K562 (cell line): ENCODE measurements around the gene FGD6. TPM values are rescaled to one million over a fixed set of nuclear protein-coding genes. Genes with fewer than 3 reads are reported as not detected.
A peak's percentile ranks its signal among the peaks of the same experiment; 100 is the strongest.
"Not testable (repeated sequence)": the region's sequence is repeated elsewhere in the genome, so short reads cannot be mapped to it uniquely, and the experiment has no call there.

Experiments used
- ATAC-seq: fragments of 200-7000 bp; cut with Tn5 transposase; 3 replicates; pipeline ENCODE4 v1.9.1; 2020; ENCODE audit warnings: moderate library complexity
- BruUV-seq: library from RNA; stranded (reverse); fragments of 400-500 nt; replicated peaks from 2 replicates; lab custom pipeline; 2021; lab: Mats Ljungman, UMichigan
- CTCF ChIA-PET: fragments of 300-600 bp; formaldehyde crosslinking; extraction: SDS; loops from one replicate; lab custom pipeline; 2021; ENCODE audit warnings: low intra/inter-chr PET ratio; lab: Yijun Ruan, JAX
- POLR2A ChIA-PET: fragments of 300-600, 350-650 bp; sonication (Branson Sonifier 250); formaldehyde crosslinking; extraction: SDS; loops from one replicate; lab custom pipeline; 2021; ENCODE audit warnings: antibody characterized with exemption, inconsistent platforms; lab: Yijun Ruan, JAX
- DNase-seq, 4 experiments: peaks; one replicate each; pipeline versions ENCODE4 v3.0.0 to v3.0.0-alpha.2; 2011 to 2018; ENCODE audit warnings: low spot score in 3 of 4, mixed read lengths in 3 of 4; ENCODE audit errors: extremely low read depth in 1 of 4
- FAIRE-seq: peaks from 2 replicates; lab custom pipeline; 2011; peaks lifted over from hg19 to GRCh38; lab: Jason Lieb, UNC
- H2AFZ ChIP-seq: 2 replicates; pipeline ENCODE4 v1.6.0; 2011; ENCODE audit warnings: low read depth, low read length, control low read depth, inconsistent platforms
- H3K27ac ChIP-seq: fragments of 200-600 bp; 3 replicates; pipeline ENCODE4 v1.8.0; 2011; ENCODE audit warnings: low read depth, mild to moderate bottlenecking, control low read depth, inconsistent platforms, low read length, moderate library complexity, mixed read lengths; ENCODE audit errors: extremely low read depth
- H3K27me3 ChIP-seq, 2 experiments: fragments of 300-600 bp in 1 of 2; 2 replicates in 1 of 2; 3 replicates in 1 of 2; pipeline versions ENCODE4 v1.6.0 to v1.8.0; 2011; ENCODE audit warnings: inconsistent platforms in 2 of 2, low read length in 2 of 2, mild to moderate bottlenecking in 1 of 2, mixed read lengths in 1 of 2, moderate library complexity in 1 of 2; ENCODE audit not compliant: control insufficient read depth in 2 of 2, insufficient read depth in 2 of 2
- H3K36me3 ChIP-seq: fragments of 300-600 bp; 3 replicates; pipeline ENCODE4 v1.8.0; 2011; ENCODE audit warnings: mild to moderate bottlenecking, low read length, inconsistent platforms; ENCODE audit not compliant: control insufficient read depth, insufficient read depth
- H3K4me1 ChIP-seq, 2 experiments: fragments of 200-600 bp in 1 of 2; replicated peaks in 1 of 2; 2 replicates in 1 of 2; 3 replicates in 1 of 2; pipeline versions ENCODE4 v1.5.1 to v1.8.0; 2011; ENCODE audit warnings: inconsistent platforms in 2 of 2, low read length in 2 of 2, mild to moderate bottlenecking in 1 of 2, mixed read lengths in 1 of 2, moderate library complexity in 1 of 2; ENCODE audit not compliant: control insufficient read depth in 2 of 2, insufficient read depth in 2 of 2
- H3K4me2 ChIP-seq: 2 replicates; pipeline ENCODE4 v1.6.1; 2011; ENCODE audit warnings: low read length, control low read depth, inconsistent platforms, mixed read lengths; ENCODE audit not compliant: insufficient read depth
- H3K4me3 ChIP-seq: fragments of 200-600 bp; sonication (generic), shearing (Covaris generic); 2 replicates; pipeline ENCODE4 v1.5.1; 2016; ENCODE audit warnings: control low read depth, inconsistent platforms
- H3K79me2 ChIP-seq: fragments of 200-600 bp; 3 replicates; pipeline ENCODE4 v1.8.0; 2011; ENCODE audit warnings: low read length, inconsistent platforms; ENCODE audit not compliant: control insufficient read depth, insufficient read depth
- H3K9ac ChIP-seq, 2 experiments: 2 replicates each; pipeline versions ENCODE4 v1.6.0 to v1.6.1; 2011; ENCODE audit warnings: low read depth in 2 of 2, low read length in 2 of 2, control low read depth in 1 of 2, inconsistent platforms in 1 of 2, mild to moderate bottlenecking in 1 of 2, mixed read lengths in 1 of 2; ENCODE audit not compliant: insufficient read depth in 1 of 2
- H3K9me1 ChIP-seq: one replicate; pipeline ENCODE4 v1.6.0; 2011; ENCODE audit warnings: inconsistent platforms, mild to moderate bottlenecking, low read length, moderate library complexity; ENCODE audit not compliant: control insufficient read depth, insufficient read depth
- H3K9me3 ChIP-seq: replicated peaks from 2 replicates; pipeline ENCODE4 v1.5.1; 2011; ENCODE audit warnings: low read depth, low read length, inconsistent platforms; ENCODE audit not compliant: control insufficient read depth, insufficient read depth
- H4K20me1 ChIP-seq: replicated peaks from 2 replicates; pipeline ENCODE4 v1.6.1; 2011; ENCODE audit warnings: low read length, inconsistent platforms, mixed read lengths; ENCODE audit not compliant: control insufficient read depth, insufficient read depth
- ETV1 ChIP-seq: fragments of 450-650 bp; conservative IDR thresholded peaks from 2 replicates; pipeline ENCODE4 v1.6.1; 2016; ENCODE audit warnings: missing genetic modification characterization, control low read depth, low read depth, missing compliant biosample characterization
- MIER1 ChIP-seq: fragments of 450-650 bp; IDR thresholded peaks from 2 replicates; pipeline ENCODE4 v1.6.1; 2016; ENCODE audit warnings: antibody characterized with exemption, mild to moderate bottlenecking, low read depth
- ZNF512 ChIP-seq: IDR thresholded peaks from 2 replicates; pipeline ENCODE4 v1.6.1; 2016; ENCODE audit warnings: missing genetic modification characterization, missing compliant biosample characterization
- WGBS: fragments of 100-300 bp; shearing (Covaris generic); methylation state at CpG from one replicate; pipeline ENCODE4 v1.1.6; 2016; ENCODE audit warnings: low coverage, mixed read lengths; ENCODE audit not compliant: insufficient coverage; ENCODE audit errors: missing lambda C conversion rate; 5-methylcytosine and 5-hydroxymethylcytosine counted together
- in situ Hi-C: fragments of 300-500 bp; cut with MboI; formaldehyde crosslinking; loops from 4 replicates; pipeline ENCODE4 v1.15.0; 2018; ENCODE audit warnings: inconsistent platforms, mixed read lengths
- intact Hi-C: fragments of 100-400 bp; cut with micrococcal nuclease; formaldehyde crosslinking; loops from 2 replicates; pipeline ENCODE4 v1.14.2; 2022
- polyA plus RNA-seq, 8 experiments: library from polyadenylated mRNA; depleted of rRNA in 4 of 8; stranded (reverse) in 5 of 8; unstranded in 3 of 8; fragments of >200 nt; fragmentation: Nextera tagmentation in 2 of 8; fragmentation: Illumina TruSeq in 1 of 8; extraction: Ambion mirVana in 2 of 8; extraction: Trizol in 1 of 8; gene quantifications; 2 replicates each; pipeline versions ENCODE4 v1.2.1 to v1.2.3, GENCODE V29; 2011 to 2014; ENCODE audit warnings: inconsistent platforms in 1 of 8, missing spikeins in 1 of 8
- total RNA-seq, 7 experiments: library from RNA; depleted of rRNA in 6 of 7; stranded (reverse); fragments of >200 nt in 6 of 7; fragmentation: Illumina TruSeq in 2 of 7; extraction: Trizol in 2 of 7; gene quantifications; 2 replicates each; pipeline versions ENCODE4 v1.2.1 to v1.2.3, GENCODE V29; 2011 to 2021; ENCODE audit warnings: low replicate concordance in 1 of 7

FGD6 gene
- total and polyA plus RNA-seq, 9 of the 15 experiments (the other 6 are each of a cell fraction or from before 2014, with no cell fraction given): 1.5 to 11.1 (median 5.8) TPM

DNA sequence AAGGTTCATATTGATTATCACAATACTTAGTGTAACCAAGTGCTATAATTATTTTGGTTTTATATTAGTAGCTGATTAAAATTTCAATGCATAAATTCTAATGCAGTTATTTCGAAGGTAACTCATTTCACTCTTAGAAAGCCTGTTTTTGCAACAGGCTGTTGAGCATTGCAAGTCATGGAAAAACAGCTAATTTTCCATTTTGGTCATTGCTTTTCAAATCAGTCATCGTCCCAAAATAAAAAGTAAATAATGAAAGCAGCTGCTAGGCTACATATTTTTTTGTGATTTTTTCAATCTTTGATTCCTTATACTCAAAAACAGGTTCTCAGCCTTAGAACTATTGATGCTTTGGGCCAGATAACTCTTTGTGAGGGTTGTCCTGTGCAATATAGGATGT, 23.3 kb upstream of the FGD6 start:
- in situ Hi-C loops: no loop called here
- DNase-seq (no peak), ATAC-seq (no peak), FAIRE-seq (no peak)
- Histone ChIP-seq H3K36me3 (peaks cover 13% of the 10 kb centered on the region), H2AFZ (no peak overlapping the region), H3K4me3 (no peak overlapping the region), H4K20me1 (no peaks in the 10 kb centered on the region), H3K79me2 (peaks cover 43% of the 10 kb centered on the region), H3K9me3 (no peaks in the 10 kb centered on the region), H3K27me3 (no peaks in the 10 kb centered on the region), H3K27ac (no peak overlapping the region), H3K4me1 (peaks cover 3% of the 10 kb centered on the region in 2 experiments; a peak in 3 of 5 replicates), H3K4me2 (no peak overlapping the region), H3K9me1 (no peaks in the 10 kb centered on the region), H3K9ac (no peak overlapping the region)
- ChIA-PET POLR2A (interaction anchor here (0.9 to 2.1 kb wide), 3 partner anchors 12 to 29 kb away, joined by 3 to 4 read pairs (median 4); no protein-coding TSS in a partner anchor), CTCF (no interaction called here)
- WGBS: 79% methylated on average over 2 of the region's 2 CpGs
- TF ChIP-seq ETV1 (no peak), MIER1 (no peak)
- intact Hi-C loops: no loop called here
- no TSS peak for BruUV-seq

DNA sequence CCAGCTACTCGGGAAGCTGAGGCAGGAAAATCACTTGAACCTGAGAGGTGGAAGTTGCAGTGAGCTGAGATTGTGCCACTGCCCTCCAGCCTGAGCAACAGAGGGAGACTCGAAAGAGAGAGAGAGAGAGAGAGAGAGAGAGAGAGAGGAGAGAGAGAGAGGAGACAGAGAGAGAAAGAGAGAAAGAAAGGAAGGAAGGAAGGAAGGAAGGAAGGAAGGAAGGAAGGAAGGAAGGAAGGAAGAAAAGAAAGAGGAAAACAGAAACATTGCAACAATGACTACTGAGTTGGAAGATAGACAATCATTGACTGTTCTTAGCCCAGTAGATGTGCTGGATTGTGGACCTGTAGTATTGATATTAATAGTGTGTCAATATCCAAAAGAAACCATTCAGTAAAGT, 22.6 kb upstream of the FGD6 start:
- H3K27me3 ChIP-seq, H3K27ac ChIP-seq, H3K4me3 ChIP-seq, in situ Hi-C loops, ATAC-seq, H3K9me3 ChIP-seq, H3K9ac ChIP-seq, H3K4me1 ChIP-seq, CTCF ChIA-PET, intact Hi-C loops, H4K20me1 ChIP-seq, DNase-seq, H3K36me3 ChIP-seq, H2AFZ ChIP-seq, H3K4me2 ChIP-seq, H3K9me1 ChIP-seq, FAIRE-seq, BruUV-seq: not testable (repeated sequence)
- WGBS: 23% methylated on average over 2 of the region's 2 CpGs
- POLR2A ChIA-PET: interaction anchor here (0.9 to 2.1 kb wide), 4 partner anchors 11 to 30 kb away, joined by 3 to 4 read pairs (median 4); partner anchors contain the start of genes FGD6 and VEZT
- 0 out of 2 replicates have a peak, but pooled peaks have one; percentile 50 for TF ChIP-seq ZNF512 (tag)
- H3K79me2 ChIP-seq: peaks cover 37% of the 10 kb centered on the region
